Mucosa of descending colon (tissue), 3 donors: ENCODE measurements around the gene COIL. TPM values are rescaled to one million over a fixed set of nuclear protein-coding genes. Genes with fewer than 3 reads are reported as not detected.

ENCODE experiments used
- ATAC-seq: fragments of 200-7000 bp; cut with Tn5 transposase; one replicate; pipeline ENCODE4 v1.9.1; 2020; ENCODE audit warnings: mild to moderate bottlenecking, moderate library complexity
- DNase-seq, 3 donors: peaks; one replicate each; pipeline ENCODE4 v3.0.0-alpha.2; 2020
- H3K36me3 ChIP-seq: fragments of 200-600 bp; one replicate; pipeline ENCODE4 v1.8.0; 2021; ENCODE audit warnings: low read depth, mild to moderate bottlenecking
- H3K4me1 ChIP-seq: fragments of 200-600 bp; one replicate; pipeline ENCODE4 v1.8.0; 2021; ENCODE audit warnings: low read depth, mild to moderate bottlenecking
- H3K4me3 ChIP-seq: fragments of 200-600 bp; one replicate; pipeline ENCODE4 v1.8.0; 2021; ENCODE audit warnings: mild to moderate bottlenecking
- H3K9me3 ChIP-seq: fragments of 200-600 bp; one replicate; pipeline ENCODE4 v1.8.0; 2021; ENCODE audit warnings: mild to moderate bottlenecking
- CTCF ChIP-seq: fragments of 200-600 bp; IDR thresholded peaks from one replicate; pipeline ENCODE4 v1.8.0; 2022; ENCODE audit warnings: antibody characterized with exemption, mild to moderate bottlenecking
- intact Hi-C, 2 donors: fragments of 100-400 bp; cut with DNase I in 1 of 2; cut with micrococcal nuclease in 1 of 2; formaldehyde crosslinking; loops; one replicate each; pipeline versions ENCODE4 v1.11.0 to v1.11.1; 2022; cut with DNase I, micrococcal nuclease
- total RNA-seq, 3 donors: library from RNA; stranded (reverse); fragmentation: NEBNext Ultra II Directional in 2 of 3; extraction: Animal tissue kit (Norgen Biotek cat#: 25700) in 2 of 3; gene quantifications; one replicate each; pipeline versions ENCODE4 v1.2.1 to v1.2.4, GENCODE V29; 2021 to 2023
- donor health status: DM: no; HTN: no; CAD: no; lungs with moderate emphysema.
- donor health status: DM: no; HTN: no; CAD: no.
- donor health status: DM: no; HTN: yes; CAD: no.

COIL gene
- total RNA-seq, 3 donors from 2014 or later = 12.7 to 15.3 (median 14.1) TPM

- intact Hi-C loops = no loop called here
- ATAC-seq (no peak), DNase-seq (no peak)
- Histone ChIP-seq H3K4me3 (no peak overlapping the region), H3K9me3 (no peaks in the 10 kb centered on the region), H3K36me3 (no peaks in the 10 kb centered on the region), H3K4me1 (no peaks in the 10 kb centered on the region)
- TF ChIP-seq CTCF = no peak
Observed at GRCh38 chr17:56976941-56977608, 16.2 kb upstream of the COIL start.

GRCh38 chr17:56975656-56976055 lies 14.8 kb upstream of the COIL start:
- H3K36me3 ChIP-seq = no peaks in the 10 kb centered on the region
- no peaks in the 10 kb centered on the region for H3K9me3 ChIP-seq
- no peak for TF ChIP-seq CTCF
- no peak for DNase-seq
- H3K4me1 ChIP-seq = no peaks in the 10 kb centered on the region
- intact Hi-C loops = no loop called here
- no peak for ATAC-seq
- no peak overlapping the region for H3K4me3 ChIP-seq

- no peak for TF ChIP-seq CTCF
- Histone ChIP-seq H3K4me3 (no peak overlapping the region), H3K36me3 (no peaks in the 10 kb centered on the region), H3K9me3 (no peaks in the 10 kb centered on the region), H3K4me1 (no peaks in the 10 kb centered on the region)
- DNase-seq (no peak), ATAC-seq (no peak)
- intact Hi-C loops = no loop called here
Observed at GRCh38 chr17:56974055-56974454, 13.2 kb upstream of the COIL start.

- Histone ChIP-seq H3K4me3 (no peak overlapping the region), H3K4me1 (no peaks in the 10 kb centered on the region), H3K36me3 (no peaks in the 10 kb centered on the region), H3K9me3 (no peaks in the 10 kb centered on the region)
- intact Hi-C loops = no loop called here
- TF ChIP-seq CTCF = no peak
- DNase-seq (no peak), ATAC-seq (no peak)
Observed at GRCh38 chr17:56973520-56973919, 12.7 kb upstream of the COIL start.

GRCh38 chr17:56972111-56972730 lies 11.4 kb upstream of the COIL start:
- Histone ChIP-seq H3K9me3 (no peaks in the 10 kb centered on the region), H3K36me3 (no peaks in the 10 kb centered on the region), H3K4me1 (no peaks in the 10 kb centered on the region), H3K4me3 (no peak overlapping the region)
- no peak for ATAC-seq
- intact Hi-C loops = no loop called here
- no peak for DNase-seq
- no peak for TF ChIP-seq CTCF
